ENCODE results near the gene CNPY3. TPM values are rescaled to one million over a fixed set of nuclear protein-coding genes. Genes with fewer than 3 reads are reported as not detected.
"Not testable (repeated sequence)": the region's sequence is repeated elsewhere in the genome, so short reads cannot be mapped to it uniquely, and the experiment has no call there.

The CNPY3 gene
- total and polyA plus RNA-seq, 3 donors from 2014 or later = 40.4 to 74.8 (median 46.7) TPM

DNA sequence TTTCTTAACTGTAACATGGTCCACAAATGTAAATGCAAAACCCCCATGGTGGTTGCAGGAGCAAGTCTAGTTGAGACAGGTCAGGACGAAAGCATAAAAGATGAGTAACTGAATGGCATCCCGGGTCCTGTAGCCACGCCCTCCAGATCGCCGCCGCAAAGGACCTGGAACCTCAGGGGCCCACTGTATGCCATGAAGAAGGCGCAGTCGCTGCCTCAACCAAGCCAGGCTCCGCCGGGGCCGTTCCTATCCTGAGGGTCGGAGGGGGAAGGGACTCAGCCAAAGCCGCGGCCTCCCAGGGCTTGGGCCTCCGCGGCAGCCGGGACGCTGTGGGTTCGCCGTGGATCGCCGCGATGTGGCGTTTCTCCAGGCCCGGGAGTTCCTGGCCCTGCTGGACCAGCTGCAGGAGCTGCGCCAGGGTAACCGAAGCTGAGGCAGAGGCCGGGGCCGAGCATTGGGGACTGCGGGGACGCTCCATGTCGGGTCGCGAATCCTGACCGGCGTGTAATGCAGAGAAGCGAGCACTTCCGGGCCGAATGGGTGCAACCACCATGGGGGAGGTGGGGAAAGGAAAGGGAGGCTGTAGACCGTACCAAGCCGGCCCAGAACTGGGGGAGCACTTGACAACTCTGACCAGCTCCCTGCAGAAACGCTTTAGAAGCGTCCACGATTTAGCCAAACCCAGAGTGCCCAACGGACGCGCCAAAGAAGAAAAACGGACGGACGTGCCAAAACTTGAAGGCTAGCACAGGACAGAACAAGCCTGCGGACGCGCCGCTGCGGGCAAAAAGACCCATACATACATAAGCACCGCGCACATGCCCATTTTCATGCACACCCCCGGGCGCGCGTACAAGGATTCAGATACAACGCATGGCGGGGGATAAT is 38.7 kb upstream of the CNPY3 start:
- 0 to 1% methylated on average over 40 to 47 of the region's 63 CpGs for WGBS, 2 donors
- Histone ChIP-seq H3K36me3 (ENCODE audit: low read depth, missing control alignments) (no peaks in the 10 kb centered on the region), H3K27ac (peak overlapping the region; percentile 78 to 83), H3K9me3 (no peaks in the 10 kb centered on the region), H3K27me3 (no peaks in the 10 kb centered on the region), H3K4me1 (peaks cover 21% of the 10 kb centered on the region), H3K4me3 (peak overlapping the region; percentile 68 to 83)
- intact Hi-C loops (cut with DNase I; ENCODE audit: low total_unique reads) = no loop called here
- peak; percentile 97 for DNase-seq
- TF ChIP-seq POLR2A (IDR thresholded peaks at IDR 0.05) = no peak
- TF ChIP-seq, protein P1, sequence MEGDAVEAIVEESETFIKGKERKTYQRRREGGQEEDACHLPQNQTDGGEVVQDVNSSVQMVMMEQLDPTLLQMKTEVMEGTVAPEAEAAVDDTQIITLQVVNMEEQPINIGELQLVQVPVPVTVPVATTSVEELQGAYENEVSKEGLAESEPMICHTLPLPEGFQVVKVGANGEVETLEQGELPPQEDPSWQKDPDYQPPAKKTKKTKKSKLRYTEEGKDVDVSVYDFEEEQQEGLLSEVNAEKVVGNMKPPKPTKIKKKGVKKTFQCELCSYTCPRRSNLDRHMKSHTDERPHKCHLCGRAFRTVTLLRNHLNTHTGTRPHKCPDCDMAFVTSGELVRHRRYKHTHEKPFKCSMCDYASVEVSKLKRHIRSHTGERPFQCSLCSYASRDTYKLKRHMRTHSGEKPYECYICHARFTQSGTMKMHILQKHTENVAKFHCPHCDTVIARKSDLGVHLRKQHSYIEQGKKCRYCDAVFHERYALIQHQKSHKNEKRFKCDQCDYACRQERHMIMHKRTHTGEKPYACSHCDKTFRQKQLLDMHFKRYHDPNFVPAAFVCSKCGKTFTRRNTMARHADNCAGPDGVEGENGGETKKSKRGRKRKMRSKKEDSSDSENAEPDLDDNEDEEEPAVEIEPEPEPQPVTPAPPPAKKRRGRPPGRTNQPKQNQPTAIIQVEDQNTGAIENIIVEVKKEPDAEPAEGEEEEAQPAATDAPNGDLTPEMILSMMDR (IDR thresholded peaks at IDR 0.05) = no peak

DNA sequence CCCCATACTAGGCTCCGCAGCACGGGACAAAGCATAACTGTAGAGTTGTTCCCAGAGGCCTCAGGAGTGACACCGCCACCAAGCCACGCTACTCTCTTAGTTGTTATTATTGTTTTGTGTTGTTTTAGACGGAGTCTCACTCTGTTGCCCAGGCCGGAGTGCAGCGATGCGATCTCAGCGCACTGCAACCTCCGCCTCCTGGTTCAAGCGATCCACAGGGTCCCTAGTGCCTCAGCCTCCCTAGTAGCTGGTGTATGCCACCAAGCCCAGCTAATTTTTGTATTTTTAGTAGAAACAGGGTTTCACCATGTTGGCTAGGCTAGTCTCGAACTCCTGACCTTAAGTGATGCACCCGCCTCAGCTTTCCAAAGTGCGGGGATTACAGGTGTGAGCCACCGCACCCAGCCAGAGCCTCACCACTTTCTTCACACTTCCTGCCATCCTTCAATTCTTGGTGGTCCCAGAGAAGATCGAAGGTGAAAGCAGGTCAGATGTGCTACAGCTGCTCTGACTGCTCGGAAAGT is 38.0 kb upstream of the CNPY3 start:
- Histone ChIP-seq H3K27ac (peak overlapping the region; percentile 78 to 83), H3K4me3 (peak overlapping the region; percentile 68 to 83), H3K36me3 (ENCODE audit: low read depth, missing control alignments) (no peaks in the 10 kb centered on the region), H3K27me3 (no peaks in the 10 kb centered on the region), H3K4me1 (peaks cover 21% of the 10 kb centered on the region), H3K9me3 (no peaks in the 10 kb centered on the region)
- TF ChIP-seq, protein P1 (IDR thresholded peaks at IDR 0.05) = no peak
- no peak for TF ChIP-seq POLR2A (IDR thresholded peaks at IDR 0.05)
- WGBS, 2 donors = 33 to 36% methylated on average over 17 of the region's 17 CpGs
- no peak for DNase-seq
- intact Hi-C loops (cut with DNase I; ENCODE audit: low total_unique reads) = no loop called here

DNA sequence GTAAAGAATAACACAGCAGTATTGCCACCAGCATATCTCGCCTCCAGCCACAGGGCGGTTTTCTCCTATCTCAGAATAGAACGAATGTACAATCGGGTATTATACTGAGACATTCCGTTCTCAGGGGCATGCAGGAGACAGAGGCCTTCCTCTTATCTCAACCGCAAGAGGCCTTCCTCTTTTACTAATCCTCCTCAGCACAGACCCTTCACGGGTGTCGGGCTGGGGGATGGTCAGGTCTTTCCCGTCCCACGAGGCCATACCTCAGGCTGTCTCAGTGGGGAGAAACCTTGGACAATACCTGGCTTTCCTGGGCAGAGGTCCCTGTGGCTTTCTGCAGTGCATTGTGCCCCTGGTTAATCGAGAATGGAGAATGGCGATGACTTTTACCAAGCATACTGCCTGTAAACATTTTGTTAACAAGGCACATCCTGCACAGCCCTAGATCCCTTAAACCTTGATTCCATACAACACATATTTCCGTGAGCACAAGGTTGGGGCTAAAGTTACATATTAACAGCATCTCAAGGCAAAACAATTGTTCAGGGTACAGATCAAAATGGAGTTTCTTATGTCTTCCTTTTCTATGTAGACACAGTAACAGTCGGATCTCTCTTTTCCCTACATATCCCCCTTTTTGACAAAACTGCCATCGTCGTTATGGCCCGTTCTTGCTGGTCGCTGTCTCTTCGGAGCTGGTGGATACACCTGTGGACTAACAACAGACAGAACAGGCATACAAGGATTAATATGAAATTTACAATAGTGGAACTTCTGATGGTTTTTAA is 35.0 kb upstream of the CNPY3 start:
- H3K36me3 ChIP-seq (ENCODE audit: low read depth, missing control alignments); H3K4me3 ChIP-seq; H3K27me3 ChIP-seq; intact Hi-C loops (cut with DNase I; ENCODE audit: low total_unique reads); H3K9me3 ChIP-seq: not testable (repeated sequence)
- DNase-seq = peak; percentile 46
- Histone ChIP-seq H3K27ac (peak overlapping the region in 1 of 2 donors; percentile 71), H3K4me1 (peaks cover 21% of the 10 kb centered on the region)
- WGBS, 2 donors = 61 to 78% methylated on average over 19 of the region's 19 CpGs

DNA sequence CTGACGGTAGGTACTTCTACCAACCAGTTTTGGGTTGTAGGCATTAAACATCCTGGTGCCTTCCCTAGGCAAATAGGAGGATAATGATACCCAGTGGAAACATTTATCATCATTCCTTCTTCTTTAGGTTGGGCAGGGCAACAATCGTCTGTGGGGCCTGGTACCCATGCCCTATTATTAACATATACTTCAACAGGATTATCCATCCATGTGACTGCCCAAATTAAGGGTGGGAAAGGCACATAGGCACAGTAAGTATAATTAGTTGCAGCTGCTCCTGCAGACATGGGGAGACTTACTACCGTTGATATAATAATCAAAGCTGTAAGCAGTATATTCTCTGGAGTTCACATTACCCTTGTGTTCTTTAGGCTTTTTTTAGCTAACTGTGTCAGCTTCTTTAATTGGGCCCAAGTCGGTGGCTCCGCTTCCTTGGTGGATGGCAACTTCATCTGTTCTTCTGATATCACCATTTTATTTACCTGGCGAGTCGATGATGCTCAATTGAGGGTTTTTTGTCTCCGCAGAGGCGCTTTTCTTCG is 33.0 kb upstream of the CNPY3 start:
- Histone ChIP-seq H3K27ac (no peak overlapping the region), H3K27me3 (no peaks in the 10 kb centered on the region), H3K4me1 (peaks cover 23% of the 10 kb centered on the region), H3K9me3 (no peaks in the 10 kb centered on the region), H3K4me3 (no peak overlapping the region), H3K36me3 (ENCODE audit: low read depth, missing control alignments) (no peaks in the 10 kb centered on the region)
- DNase-seq = no peak
- intact Hi-C loops (cut with DNase I; ENCODE audit: low total_unique reads) = no loop called here
- no peak for TF ChIP-seq POLR2A (IDR thresholded peaks at IDR 0.05)
- TF ChIP-seq, protein P1 (IDR thresholded peaks at IDR 0.05) = no peak
- WGBS, 2 donors = 78 to 82% methylated on average over 10 of the region's 10 CpGs

DNA sequence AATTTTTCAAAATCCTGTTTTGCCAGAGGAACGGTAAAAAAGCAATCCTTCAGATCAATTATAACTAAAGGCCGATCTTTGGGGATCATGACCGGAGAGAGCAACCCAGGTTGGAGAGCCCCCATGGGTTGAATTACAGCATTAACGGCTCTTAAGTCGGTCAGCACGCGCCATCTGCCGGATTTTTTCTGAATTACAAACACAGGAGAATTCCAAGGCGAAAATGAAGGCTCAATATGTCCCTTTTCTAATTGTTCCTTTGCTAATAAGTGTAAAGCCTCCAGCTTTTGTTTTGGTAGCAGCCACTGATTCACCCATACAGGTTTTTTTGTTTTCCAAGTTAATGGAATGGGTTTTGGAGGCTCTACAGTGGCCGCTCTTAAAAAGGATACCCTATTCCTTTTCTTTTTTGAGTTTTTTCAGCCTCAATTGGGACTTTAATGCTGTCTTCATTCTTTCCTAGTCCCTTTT is 30.4 kb upstream of the CNPY3 start:
- Histone ChIP-seq H3K4me3 (no peak overlapping the region), H3K27ac (peak overlapping the region in 1 of 2 donors; percentile 75), H3K9me3 (no peaks in the 10 kb centered on the region), H3K27me3 (no peaks in the 10 kb centered on the region), H3K36me3 (ENCODE audit: low read depth, missing control alignments) (no peaks in the 10 kb centered on the region), H3K4me1 (peaks cover 30% of the 10 kb centered on the region)
- TF ChIP-seq, protein P1 (IDR thresholded peaks at IDR 0.05) = peak; percentile 67 to 82 (median 73)
- TF ChIP-seq POLR2A (IDR thresholded peaks at IDR 0.05) = no peak
- 19 to 33% methylated on average over 10 of the region's 10 CpGs for whole genome bisulfite sequencing, 2 donors
- intact Hi-C loops (cut with DNase I; ENCODE audit: low total_unique reads) = no loop called here
- peak; percentile 91 for DNase-seq

Data from testis (tissue), 3 donors.